ENCODE results near the gene MAPKAP1.
"Not testable (repeated sequence)": the region's sequence is repeated elsewhere in the genome, so short reads cannot be mapped to it uniquely, and the experiment has no call there.

The MAPKAP1 gene

DNA sequence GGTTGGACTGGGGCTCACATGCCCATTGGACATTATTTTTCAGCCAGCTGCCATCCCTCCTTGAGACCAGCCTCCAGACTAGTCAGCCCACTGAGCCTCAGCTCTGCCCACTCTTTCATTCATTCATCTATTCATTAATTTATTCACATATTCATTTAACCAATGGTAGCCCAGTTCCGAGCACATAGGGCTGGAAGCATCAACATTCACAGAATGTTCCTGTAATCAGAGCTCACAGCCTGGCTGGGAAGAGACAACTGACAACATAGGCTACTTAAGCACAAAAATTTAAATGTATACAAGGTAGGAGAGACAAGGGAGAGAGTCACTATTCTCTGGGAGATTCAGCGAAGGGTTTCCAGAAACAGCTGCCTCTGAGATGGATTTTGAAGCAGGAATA, 23.2 kb upstream of the MAPKAP1 start:
- DNase-seq (ENCODE audit: low read depth in 2 of 2): no peak

DNA sequence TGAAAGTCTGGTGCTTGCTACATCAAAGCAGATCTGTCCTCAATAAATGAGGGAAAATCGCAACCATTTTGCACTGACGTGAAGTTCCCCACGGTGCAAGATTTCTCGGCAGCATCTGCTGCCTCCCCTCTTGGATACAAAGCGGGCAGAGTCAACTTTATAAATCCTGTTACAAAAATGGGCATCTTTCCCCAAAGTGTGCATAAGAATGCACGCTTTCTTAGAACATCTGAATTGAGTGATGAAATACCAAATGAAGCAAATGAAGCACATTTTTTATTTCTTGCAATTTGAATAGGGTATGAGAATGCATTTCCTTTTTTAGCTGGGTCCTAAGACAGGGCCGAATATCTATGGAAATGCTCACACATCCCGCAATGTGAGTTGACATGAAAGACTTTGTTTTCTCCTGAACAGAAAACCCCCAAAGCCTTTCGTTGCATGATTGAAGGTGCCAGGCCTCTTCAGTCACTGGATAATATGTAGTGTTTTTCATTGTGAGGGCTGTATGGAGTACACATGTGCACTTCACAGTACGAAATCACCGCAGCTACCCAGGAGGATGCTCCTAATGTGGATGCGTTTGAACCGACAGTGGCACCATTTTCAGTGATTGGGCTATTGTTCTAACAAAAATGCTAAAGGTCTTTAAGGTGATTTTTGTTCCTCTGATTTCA, 19.6 kb upstream of the MAPKAP1 start:
- DNase-seq (ENCODE audit: low read depth in 2 of 2): no peak

DNA sequence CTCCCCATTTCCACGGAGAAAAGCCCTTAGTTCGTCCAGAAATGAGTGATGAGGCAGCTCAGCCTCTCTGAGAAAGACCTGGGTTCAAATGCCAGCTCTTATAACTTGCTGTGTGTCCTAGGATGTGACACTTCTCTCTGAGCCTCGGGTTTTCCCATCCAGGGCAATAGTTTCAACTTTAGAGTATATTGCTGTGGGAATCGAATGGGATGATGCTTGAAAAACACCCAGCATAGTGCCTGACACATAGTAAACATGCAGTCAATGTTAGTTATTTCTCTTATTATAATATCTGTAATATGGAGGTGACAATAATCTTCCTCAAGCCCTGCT, 430 bp upstream of the MAPKAP1 start:
- DNase-seq (ENCODE audit: low read depth in 2 of 2): no peak

GRCh38 chr9:125705893-125706292, 1.1 kb downstream of the MAPKAP1 start:
- no peak for DNase-seq (ENCODE audit: low read depth in 2 of 2)

GRCh38 chr9:125703662-125704061, 3.3 kb downstream of the MAPKAP1 start:
- DNase-seq (ENCODE audit: low read depth in 2 of 2): no peak

DNA sequence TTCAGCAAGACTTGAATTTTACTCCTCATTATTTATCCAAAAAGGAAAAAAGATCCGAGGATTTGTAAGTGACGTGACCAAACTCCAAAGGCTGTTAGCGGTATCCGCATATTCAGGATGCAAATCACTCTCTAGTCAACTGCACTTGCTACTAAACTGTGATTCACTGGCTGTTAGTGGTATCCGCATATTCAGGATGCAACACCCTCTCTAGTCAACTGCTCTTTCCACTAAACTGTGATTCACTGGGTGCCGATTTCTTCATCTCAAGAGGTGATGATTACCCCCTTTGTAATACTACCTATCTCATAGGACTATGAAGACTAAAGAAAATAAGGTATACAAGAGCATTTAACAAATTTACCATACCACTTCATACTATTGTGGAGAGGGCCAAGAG, 5.7 kb downstream of the MAPKAP1 start:
- peak in 1 of 2 donors; percentile 7 for DNase-seq (ENCODE audit: low read depth in 2 of 2)

- DNase-seq (ENCODE audit: low read depth in 2 of 2): peak; percentile 17 to 22
Observed at GRCh38 chr9:125700791-125701190, 6.2 kb downstream of the MAPKAP1 start.

GRCh38 chr9:125699870-125700269, 7.1 kb downstream of the MAPKAP1 start:
- DNase-seq (ENCODE audit: low read depth in 2 of 2): no peak

GRCh38 chr9:125696106-125696647, 10.8 kb downstream of the MAPKAP1 start:
- no peak for DNase-seq (ENCODE audit: low read depth in 2 of 2)

DNA sequence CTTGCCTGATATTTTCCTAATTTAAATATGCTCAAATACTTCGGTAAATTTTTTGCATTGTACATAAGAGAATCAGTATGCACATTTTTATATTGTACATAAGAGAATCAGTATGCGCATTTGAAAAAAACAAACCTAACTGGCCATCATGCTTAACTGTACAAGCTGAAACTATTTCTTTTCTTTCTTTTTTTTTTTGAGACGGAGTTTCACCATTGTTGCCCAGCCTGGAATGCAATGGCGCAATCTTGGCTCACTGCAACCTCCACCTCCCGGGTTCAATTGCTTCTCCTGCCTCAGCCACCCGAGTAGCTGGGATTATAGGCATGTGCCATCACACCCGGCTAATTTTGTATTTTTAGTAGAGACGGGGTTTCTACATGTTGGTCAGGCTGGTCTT, 11.5 kb downstream of the MAPKAP1 start:
- DNase-seq (ENCODE audit: low read depth in 2 of 2): not testable (repeated sequence)

DNA sequence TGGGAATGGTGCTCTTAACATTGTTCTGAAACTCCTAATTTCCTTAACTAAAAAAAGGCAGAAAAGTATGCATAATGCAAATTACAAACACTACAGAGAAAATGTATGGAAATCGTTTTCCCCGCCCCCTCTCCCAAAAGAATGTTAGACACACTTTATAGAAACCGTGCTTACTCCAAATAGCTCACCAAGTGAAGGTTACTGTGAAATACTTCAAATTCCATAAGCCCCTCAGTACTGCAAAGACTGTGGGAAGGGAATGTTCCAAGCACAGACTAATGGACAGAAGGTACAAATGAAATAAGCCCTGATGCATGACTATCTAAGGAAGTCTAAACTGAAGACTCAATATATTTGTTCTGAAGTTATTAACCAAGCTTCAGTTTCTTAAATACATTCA, 12.5 kb downstream of the MAPKAP1 start:
- no peak for DNase-seq (ENCODE audit: low read depth in 2 of 2)

GRCh38 chr9:125693492-125693891, 13.5 kb downstream of the MAPKAP1 start:
- DNase-seq (ENCODE audit: low read depth in 2 of 2): not testable (repeated sequence)

- DNase-seq (ENCODE audit: low read depth in 2 of 2): no peak
Observed at GRCh38 chr9:125691869-125692268, 15.1 kb downstream of the MAPKAP1 start.

GRCh38 chr9:125690679-125691078, 16.3 kb downstream of the MAPKAP1 start:
- DNase-seq (ENCODE audit: low read depth in 2 of 2): no peak

GRCh38 chr9:125687163-125687863, 19.7 kb downstream of the MAPKAP1 start:
- DNase-seq (ENCODE audit: low read depth in 2 of 2): no peak

DNA sequence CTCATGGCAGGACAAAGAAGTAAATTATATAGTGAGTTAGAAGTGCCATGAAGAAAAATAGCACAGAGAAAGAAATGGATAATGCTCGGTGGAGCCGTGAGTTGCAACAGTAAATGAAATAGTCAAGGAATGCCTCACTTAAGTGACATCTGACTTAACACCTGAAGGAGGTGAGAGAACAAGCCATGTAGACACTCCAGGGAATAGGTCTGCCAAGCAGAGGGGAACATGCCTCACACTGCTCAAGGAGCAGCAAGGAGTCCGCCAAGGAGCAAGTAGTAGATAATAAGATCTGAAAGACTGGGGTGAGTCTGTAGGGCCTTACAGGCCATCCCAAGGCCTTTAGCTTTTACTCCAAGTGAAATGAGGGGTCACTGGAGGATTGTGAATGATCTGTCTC, 21.8 kb downstream of the MAPKAP1 start:
- no peak for DNase-seq (ENCODE audit: low read depth in 2 of 2)

DNA sequence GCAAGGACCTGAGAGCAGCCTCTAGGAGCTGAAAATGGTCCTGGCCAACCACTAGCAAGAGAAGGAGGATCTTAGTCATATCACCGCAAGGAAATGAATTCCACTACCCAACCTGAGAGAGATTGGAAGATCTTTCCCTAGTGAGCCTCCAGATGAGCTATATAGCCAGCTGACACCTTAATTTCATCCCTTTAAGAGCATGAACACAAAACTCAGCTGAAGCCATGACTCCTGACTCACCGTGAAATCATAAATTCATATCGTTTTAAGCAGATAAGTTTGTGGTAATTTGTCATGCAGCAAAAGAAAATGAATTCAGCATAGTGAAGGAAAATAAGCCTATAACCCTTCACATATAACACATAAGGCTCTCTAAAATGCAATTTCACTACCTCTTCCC, 23.5 kb downstream of the MAPKAP1 start:
- no peak for DNase-seq (ENCODE audit: low read depth in 2 of 2)

GRCh38 chr9:125682340-125682739, 24.7 kb downstream of the MAPKAP1 start:
- no peak for DNase-seq (ENCODE audit: low read depth in 2 of 2)

- no peak for DNase-seq (ENCODE audit: low read depth in 2 of 2)
Observed at GRCh38 chr9:125681657-125682056, 25.4 kb downstream of the MAPKAP1 start.

DNA sequence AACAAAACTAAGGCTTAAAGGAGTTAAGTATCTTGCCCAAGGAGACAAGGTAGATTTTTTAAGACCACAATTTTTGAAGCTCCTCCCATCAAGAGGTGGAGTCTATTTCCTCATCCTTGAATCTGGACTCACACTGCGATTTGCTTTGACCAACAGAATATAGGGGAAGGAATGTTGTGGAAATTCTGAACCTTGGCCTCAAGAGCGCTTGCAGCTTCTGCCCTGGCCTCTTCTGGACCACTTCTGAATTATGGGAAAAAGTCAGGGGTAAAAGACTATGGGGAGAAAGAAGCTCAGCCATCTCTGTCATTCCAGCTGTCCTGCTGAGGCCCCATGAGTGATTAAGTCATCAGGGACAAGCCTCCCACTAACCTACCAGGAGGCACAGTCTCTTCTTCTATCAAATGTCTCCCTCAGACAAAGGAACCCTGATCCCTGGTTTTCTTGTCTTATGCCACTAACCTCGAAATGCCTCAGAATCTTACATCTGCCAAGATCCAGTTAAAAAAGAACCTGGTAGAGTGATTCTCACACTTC, 25.9 kb downstream of the MAPKAP1 start:
- DNase-seq (ENCODE audit: low read depth in 2 of 2): no peak

DNA sequence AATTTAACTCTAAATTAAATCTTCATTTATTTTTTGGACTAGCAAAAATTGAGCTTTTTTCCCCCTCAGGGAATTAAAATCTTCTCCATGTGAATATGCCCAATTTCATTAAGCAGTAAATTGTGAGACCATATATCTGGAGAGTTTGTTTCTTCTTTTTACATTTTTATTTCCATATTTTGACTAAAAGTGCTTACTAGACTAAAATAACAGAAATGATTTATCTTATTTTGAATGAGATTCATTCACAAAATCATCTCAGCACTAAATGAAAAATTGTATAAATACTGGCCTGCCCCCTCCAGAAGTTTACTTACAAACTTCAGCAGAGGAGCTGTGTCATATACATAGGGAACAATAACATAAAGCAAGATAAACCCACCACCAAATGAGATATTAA, 26.6 kb downstream of the MAPKAP1 start:
- DNase-seq (ENCODE audit: low read depth in 2 of 2): no peak

GRCh38 chr9:125679597-125680189, 27.3 kb downstream of the MAPKAP1 start:
- no peak for DNase-seq (ENCODE audit: low read depth in 2 of 2)

Measured in activated CD4-positive, alpha-beta T cell treated with anti-CD3 and anti-CD28 coated beads for 24 hours (primary cell).